GDM1 (cell line): ENCODE data around the gene IFI27L2.

Experiments used
- DNase-seq: peaks from one replicate; lab custom pipeline; 2025; lab: John Stamatoyannopoulos, UW

IFI27L2 gene

DNA sequence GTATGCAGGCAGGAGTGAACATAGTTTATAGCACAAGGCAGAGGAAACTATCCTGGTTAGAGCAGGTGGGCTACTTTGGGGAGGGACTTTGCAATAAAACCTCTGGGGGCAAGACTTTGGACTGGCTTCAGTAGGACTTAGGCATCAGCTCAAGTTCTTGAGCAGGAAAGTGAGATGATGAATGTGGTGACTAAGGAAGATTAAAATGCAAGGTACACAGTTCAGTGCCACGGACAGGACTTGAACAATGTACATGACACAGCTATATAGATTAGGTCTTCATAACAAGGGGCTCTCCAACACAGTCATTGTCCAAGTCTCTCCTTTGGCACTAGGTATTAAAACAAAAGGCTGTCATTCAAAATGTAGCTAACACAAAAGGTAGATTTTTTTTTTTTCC, 23.3 kb upstream of the IFI27L2 start:
- no peak for DNase-seq

DNA sequence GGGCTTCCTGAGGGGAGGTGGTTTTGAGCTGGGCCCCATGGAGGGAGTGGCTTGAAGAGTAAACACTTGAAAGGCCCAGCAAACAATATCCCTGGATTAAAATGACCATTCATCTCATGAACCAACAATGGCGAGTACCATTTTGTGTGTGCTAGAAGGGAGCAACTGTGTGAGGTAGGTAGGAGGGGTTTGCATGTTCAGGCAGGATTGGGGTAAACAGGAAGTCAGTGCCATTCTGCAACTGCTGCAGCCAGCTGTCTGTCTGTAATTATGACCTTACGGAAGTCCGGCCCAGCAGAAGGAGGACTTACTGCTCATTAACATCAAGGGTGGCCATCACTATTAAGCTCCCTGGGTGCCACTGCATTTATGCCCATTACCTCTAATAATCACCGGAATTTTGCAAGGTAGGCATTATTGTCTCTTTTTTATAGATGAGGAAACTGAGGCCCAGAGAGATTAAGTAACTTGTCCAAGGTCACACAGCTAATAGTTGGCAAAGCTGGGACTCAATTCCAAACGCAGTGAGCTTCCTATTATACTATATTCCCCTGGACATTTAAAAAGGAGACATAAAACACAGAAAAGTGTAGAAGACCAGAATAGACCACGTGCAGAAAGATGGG, 16.6 kb upstream of the IFI27L2 start:
- no peak for DNase-seq

DNA sequence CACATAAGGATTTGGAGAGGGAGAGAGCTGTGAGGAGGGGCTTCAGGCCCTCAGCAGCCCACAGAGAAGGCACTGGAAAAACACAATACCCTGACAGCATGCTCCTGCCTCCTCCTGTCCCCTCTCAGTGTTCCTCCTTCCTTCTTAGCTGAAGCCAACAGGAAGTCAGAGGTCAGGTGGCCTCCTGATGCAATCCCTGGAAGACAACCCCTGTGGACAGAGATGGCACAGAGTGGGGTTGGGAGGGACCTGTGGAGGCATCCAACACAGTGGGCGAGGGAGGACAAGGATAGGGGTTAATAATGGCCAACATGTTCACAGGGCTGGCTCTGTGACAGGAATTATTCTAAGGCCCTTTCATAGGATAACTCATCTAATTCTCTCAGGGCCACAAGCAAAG, 15.4 kb upstream of the IFI27L2 start:
- DNase-seq: no peak

DNA sequence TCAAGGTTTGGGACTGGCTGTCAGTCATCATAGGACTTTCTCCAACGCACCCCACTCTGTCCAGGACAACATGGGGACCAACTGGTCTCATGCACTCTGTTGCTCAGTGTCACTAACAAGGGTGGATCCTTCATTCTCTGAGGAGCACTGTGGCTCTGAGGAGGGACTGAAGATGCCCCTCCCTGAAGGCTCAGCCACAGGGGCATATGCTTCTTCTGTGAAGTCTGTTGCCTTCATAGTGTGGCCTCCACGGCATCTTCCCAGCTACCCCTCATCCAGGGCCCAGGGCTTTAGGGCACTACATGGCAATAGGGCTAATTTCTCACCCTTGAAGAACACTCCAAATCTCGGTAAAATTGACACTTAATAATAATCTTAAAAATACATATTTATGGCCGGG, 14.3 kb upstream of the IFI27L2 start:
- no peak for DNase-seq

DNA sequence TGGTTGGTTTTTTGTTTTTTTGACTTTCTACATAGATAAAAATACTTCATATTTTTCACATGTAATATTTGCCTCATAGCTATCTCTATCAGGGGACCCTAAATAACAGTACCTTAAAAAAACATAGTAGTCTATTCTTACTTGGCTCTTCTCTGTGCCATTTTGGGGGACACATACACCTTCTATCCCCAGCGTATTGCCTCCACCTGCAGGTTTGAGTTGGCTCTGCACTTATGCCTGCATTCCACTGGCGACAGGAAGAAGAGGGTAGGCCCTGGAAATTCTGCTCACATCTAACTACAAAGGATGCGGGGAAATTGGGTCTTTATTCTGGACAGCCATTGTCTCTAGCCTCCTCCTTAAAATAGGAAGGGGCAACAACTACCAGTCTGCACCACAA, 13.8 kb upstream of the IFI27L2 start:
- DNase-seq: no peak

DNA sequence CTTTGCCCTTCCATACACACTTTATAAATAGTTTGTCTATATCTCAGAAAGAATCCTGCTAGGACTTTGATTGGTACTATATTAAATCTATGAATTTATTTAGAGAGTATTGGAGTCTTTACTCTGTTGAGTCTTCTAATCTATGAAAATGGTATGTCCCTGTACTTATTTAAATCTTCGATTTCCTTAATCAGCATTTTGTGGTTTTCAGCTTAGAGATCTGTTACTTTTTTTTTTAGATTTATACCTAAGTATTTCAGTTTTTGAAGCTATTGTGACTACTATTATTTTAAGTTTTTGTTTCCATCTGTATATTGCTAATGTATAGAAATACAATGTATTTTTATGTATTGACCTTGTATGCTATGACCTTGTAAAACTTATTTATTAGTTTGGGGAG, 13.4 kb upstream of the IFI27L2 start:
- no peak for DNase-seq

DNA sequence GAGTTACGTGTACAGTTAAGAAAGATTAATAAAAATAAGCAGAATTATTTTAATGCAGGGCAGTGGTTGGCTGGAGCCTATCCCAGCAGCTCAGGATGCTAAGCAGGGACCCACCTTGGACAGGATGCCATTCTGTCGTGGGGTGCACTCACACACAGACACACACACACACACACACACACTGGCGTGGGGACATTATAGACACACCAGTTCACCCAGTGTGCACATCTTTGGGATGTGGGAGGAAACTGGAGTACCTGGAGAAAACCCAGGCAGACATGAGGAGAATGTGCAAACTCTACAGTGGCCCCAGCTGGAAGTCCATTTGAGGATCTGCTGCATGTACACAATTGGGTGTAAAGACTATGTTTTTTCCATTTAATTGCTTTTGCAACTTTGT, 12.8 kb upstream of the IFI27L2 start:
- DNase-seq: no peak

DNA sequence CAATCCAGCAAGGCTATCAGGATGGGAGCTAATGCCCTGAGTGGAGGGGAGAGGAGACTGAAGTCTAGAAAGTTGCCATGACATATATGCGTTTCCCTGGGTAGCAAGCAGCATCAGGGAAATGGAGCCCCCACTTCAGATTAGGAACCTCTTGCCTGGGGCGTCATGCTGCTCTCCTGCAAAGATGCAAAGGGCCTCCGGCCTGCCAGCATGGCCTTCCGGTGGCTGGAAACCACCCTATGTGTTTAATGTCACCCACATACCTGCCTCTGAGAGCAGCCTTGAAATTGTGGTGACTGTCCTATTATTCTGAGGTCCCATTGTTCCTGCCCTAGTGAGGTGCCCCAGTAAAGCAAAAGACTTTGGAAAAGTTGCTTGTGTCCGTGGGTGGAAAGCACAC, 10.0 kb upstream of the IFI27L2 start:
- no peak for DNase-seq

DNA sequence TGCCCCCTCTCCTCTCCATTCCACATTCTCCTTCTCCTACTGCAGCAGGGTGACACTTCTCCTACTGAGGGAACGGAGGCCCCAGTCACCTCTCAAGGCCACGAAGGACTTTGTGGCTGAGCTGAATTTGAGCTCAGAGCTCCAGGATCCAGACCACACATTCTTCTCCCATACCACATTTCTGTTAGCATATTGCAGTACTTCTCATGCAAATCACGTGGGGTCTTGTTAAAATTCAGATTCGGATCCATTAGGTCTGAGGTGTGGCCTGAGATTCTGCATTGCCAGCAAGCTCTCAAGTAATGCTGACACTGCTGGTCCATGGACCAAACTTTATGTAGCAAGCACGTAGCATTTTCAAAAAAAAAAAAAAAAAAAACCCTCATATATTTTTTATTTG, 9.6 kb upstream of the IFI27L2 start:
- DNase-seq: no peak

DNA sequence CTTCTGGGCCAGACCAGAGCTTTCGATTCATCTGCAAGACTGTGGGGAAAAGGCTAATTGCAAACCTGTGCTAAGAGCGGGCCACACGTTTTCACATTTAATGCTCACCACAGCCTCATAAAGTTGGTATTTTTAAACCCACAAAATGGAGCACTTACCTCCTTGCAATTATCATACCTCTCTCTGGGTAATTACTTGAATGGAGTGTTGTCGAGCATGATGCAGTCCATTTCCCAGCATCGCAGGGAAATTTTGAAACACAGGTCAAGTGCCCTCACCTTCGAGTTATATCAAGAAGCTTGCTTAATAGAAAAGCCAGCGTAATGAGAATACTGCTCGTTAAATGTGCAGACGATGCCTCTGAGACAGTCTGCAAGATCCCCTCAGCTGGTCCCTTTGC, 8.8 kb upstream of the IFI27L2 start:
- DNase-seq: no peak

DNA sequence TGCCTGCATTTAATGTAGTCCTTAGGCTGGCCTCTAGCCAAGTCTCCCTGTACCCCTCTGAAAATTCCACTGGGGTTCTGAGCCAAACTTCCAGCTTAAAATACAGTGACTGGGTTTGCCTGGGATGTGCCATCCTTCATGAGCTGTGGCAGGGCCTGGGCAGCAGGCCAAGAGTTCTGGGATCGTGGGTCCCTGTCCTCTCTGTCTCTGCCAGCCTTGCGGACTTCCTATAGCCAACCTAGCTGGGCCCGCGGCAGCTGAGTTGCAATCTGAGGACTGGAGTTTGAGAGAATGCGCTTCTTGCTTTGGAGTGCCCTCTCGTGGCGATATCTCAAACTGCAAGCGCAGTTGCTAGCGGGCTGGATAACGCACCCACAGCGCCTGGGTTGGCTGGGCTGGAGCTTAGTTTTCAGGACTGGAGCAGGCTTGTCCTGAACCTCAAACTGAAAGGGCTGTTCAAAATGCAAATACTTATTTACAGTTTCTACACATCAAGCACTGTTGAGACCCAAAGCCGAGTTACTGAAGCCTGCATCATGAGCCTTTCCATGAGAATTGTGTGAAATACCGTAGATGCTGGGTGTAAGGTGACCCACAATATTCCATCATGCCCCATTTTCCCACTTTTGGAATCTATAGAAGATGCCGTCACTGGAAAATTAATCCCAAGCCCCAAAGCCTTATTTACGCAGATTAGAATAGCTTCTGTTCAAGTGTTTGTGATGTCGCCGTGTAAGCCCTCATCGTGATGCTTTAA, 7.3 kb upstream of the IFI27L2 start:
- peak; percentile 74 for DNase-seq

DNA sequence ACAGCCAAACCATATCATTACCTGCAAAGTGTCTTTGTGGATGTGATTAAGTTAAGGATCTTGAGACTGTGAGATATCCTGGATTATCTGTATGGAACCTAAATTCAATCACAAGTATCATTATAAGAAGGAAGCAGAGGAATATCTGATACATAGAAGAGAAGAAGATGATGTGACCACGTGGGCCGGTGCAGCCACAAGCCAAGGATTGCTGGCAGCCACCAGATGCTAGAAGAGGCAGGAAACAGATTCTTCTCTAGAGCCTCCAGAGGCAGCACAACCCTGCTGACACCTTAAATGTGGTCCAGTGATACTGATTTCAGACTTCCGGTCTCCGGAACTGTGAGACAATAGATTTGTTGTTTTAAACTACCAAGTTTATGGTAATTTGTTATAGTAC, 6.1 kb upstream of the IFI27L2 start:
- DNase-seq: no peak

DNA sequence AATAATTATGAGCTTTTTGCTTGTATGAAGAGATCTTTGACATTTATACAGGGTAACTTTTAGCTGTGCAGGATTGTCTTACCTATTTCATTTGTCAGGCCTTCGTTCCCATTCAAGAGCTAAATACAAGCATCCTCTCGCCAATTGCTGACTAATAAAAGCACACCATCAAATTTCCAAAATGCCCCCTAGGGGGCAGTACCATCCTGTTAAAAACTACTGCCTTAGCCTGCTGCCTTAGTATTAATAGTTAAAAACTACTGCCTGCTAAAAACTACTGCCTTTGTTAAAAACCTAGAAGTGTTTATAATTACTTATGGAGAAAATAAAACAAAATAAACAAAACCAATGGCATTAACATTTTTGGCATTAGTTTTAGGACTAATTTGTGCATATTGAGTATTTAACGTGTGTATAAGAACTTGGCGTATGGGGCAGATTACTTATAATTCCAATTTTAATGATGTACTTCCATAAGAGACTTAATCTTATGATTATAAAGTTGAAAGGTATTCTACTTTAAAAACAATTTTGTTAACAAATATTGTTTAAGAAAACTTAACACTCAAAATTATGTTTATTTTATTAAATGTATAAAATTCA, 3.0 kb upstream of the IFI27L2 start:
- no peak for DNase-seq

DNA sequence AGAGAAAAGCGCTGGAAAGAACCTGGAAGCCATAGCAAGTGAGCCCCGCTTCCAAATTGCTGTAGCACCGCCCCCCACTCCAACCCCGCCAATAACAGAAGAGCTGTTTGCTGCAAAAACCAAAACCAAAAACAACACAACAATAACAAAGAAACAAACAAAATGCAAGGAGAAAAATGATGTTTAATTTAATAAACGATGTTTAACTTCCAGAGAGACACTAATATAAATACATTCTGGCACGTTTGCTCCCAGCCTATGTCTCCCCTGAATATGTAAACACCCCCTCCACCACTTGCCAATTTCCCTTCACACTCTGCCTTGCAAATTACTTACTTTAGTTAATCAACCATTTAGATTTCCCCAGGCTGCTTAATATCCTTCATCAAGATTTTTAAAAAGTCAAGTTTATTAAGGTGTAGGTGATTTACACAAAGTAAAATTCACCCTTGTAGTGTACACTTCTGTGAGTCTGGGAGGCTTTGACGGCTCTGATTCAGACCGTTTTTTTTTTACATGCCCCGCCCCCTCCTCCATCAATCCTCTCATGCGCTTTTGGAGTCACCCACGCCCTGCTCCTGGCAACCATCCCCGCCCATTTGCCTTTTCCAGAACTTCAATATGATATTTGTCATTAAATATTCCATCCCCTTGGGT, 482 bp upstream of the IFI27L2 start:
- DNase-seq: no peak

DNA sequence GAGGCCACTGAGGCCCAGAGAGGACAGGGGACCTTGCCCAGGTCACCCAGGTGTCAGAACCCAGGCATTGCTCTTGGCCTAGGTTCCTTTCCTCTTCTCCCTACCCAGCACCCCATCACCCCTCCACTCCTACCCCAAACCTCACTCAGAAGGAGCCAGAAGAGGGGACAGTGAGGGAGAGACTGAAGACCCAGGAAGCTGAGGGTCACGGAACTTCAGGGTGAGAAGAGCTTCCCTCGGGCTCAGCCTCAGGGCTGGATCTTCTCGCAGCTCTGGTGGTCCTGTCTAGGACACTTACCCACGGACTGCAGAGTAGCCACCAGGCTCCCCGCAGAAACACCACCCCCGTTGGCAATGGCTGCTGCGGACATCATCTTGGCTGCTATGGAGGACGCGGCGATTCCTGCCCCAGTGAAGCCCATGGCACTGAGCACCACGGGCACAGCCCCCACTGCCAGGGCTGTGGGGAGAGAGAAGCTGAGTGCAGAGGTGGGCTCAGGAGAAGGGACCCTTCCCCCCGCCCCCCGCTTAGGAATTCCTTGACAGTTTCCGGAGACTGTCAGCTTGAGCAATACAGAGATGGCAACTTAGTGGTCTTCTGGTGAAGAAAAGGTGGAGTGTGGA, 1.1 kb downstream of the IFI27L2 start:
- DNase-seq: no peak

DNA sequence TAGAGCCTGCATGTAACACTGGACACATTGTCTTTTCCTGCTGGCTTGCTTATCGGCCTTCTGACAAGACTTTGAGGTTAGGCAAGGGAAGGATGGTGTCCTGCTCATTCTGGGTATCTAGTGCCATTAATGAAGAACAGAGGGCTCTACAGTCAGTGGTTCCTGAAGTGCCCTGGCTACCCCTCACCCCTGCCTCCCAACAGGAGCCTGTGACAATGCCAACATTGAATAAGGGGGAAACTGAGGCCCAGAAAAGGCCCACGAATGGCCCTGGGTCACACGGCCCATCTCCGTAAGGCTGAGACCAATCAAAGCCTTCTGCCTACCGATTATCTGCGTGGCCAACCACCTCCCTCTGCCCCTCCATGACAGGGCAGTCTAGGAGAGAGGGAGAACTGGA, 2.1 kb downstream of the IFI27L2 start:
- DNase-seq: no peak

DNA sequence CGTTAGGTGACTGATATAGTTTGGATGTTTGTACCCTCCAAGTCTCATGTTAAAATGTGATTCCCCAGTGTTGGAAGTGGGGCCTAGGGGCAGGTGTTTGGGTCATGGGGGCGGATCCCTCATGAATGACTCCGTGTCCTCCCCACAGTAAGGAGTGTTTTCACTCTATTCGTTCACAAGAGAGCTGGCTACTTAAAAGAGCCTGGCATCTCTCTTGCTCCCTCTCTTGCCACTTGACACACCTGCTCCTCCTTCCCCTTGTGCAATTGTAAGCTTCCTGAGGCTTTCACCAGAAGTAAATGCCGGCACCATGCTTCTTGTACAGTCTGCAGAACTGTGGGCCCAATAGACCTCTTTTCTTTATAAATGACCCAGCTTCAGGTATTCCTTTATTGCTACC, 2.6 kb downstream of the IFI27L2 start:
- DNase-seq: no peak

DNA sequence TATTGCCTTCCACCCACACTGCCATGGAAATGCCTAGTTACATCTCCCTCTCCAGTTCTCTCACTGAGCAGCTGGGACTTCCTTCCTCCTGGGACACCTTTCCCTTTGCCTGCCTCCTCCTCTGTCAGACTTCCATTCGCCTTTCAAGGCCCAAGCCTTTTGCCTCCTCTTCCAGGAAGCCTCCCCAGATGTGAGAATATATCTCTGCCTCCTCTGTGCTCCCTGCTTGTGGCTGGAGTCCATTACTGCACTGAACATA, 3.1 kb downstream of the IFI27L2 start:
- no peak for DNase-seq

DNA sequence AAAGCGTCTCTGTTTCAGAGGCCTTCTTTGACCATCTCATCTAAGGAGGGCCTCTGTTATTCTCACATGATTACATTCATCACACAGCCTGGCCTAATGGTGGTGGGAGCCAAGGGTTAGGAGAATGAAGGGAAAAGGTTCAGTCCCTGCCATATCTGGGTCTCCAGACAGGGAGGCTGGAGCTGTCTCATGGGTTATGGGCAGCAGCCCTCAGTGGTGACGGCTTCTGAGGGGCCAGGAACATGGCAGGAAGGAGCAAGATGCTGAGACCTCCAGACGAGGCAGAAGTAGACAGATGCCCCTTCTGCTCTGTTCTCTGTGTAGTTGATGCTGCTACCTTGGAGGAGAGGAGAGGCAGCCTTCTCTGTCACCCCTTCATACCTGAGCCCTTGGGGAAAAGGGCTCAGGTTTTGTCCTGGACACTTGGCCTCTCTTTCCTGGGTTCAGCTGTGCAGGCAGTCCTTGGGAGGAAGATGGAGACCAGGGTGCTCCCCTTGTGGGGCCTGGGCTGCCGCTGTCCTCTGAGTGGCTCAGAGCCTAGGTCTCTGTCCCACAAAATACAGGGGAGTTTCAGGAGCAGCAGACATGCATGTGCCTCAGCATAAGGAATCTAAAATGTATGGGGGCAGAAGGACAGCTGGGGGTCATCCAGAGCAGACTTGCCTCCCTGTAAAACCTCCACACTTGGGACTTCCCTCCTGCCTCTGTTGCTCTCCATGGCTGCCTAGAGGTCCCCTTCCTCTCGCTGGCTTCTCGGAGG, 3.6 kb downstream of the IFI27L2 start:
- no peak for DNase-seq

DNA sequence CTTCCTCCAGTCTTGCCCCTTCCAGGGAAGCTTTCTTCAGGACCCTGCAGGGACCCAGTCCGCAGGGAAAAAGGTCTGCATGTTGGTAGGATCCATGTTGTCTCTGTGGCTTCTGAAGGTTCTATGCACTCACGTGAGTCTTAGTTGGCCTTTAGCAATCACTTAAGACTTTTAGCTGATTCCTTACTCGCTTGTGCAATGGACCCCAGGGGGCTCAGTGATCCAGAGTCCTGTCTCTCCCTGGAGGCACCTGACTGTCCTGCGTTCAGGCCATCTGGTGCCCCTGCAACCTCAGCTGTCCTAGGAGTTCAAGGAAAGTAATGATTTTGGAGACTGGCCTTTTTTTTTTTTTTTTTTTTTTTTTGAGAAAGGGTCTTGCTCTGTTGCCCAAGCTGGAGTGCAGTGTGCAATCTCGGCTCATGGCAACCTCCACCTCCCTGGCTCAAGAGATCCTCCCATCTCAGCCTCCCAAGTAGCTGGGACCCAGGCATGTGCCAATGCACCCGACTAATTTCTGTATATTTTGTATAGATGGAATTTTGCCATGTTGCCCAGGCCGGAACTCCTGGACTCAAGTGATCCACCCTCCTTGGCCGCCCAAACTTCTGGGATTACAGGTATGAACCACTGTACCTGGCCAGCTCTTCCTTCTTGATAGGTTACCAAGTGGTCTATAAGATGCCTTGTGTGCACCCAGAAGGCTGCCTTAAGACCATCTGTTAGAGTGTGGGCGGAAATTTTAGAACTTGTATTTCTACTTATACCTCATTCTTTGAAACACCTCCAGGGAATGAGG, 4.6 kb downstream of the IFI27L2 start:
- no peak for DNase-seq

DNA sequence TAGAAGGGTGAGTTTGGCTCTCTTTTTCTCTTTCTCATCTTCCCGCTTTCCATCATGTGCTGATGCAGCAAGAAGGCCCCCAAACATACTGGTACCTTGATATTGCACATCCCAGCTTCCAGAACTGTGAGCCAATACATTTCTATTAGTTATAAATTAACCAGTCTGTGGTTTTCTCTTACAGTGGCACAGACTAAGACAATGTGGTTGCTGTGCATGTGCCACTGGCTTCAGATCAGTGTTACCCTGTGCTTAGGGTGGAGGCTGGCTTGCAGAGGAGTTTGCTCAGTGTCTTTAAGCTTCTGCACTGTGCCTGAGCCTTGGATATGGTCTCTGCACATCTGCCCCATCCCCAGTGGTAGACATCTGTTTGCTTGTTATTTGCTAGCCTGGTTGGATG, 5.5 kb downstream of the IFI27L2 start:
- DNase-seq: no peak
